Transverse colon (tissue), 4 donors: ENCODE data around the gene ATP1B1.

Source experiments
- EP300 ChIP-seq: sonication (generic); formaldehyde crosslinking; IDR thresholded peaks from one replicate; pipeline ENCODE4 v1.6.1; 2017; ENCODE audit warnings: antibody characterized with exemption, low read depth
- POLR2A ChIP-seq: fragments of 450-650 bp; IDR thresholded peaks from one replicate; pipeline ENCODE4 v1.6.1; 2016; ENCODE audit warnings: antibody characterized with exemption, mild to moderate bottlenecking, moderate library complexity
- POLR2AphosphoS5 ChIP-seq, 3 donors: sonication (generic); formaldehyde crosslinking; IDR thresholded peaks; one replicate each; pipeline ENCODE4 v1.6.1; 2016; ENCODE audit warnings: antibody characterized with exemption in 3 of 3
- TF ChIP-seq, protein P1 (sequence below), 5 experiments: fragments of 200-600 bp in 3 of 5; fragments of 450-650 bp in 2 of 5; sonication (generic) in 3 of 5; IDR thresholded peaks; 1 replicate in 2 of 5; 2 replicates in 3 of 5; pipeline ENCODE4 v1.5.1; 2016 to 2017; ENCODE audit warnings: antibody characterized with exemption in 5 of 5, inconsistent platforms in 3 of 5, mild to moderate bottlenecking in 2 of 5, moderate library complexity in 1 of 5

DNA sequence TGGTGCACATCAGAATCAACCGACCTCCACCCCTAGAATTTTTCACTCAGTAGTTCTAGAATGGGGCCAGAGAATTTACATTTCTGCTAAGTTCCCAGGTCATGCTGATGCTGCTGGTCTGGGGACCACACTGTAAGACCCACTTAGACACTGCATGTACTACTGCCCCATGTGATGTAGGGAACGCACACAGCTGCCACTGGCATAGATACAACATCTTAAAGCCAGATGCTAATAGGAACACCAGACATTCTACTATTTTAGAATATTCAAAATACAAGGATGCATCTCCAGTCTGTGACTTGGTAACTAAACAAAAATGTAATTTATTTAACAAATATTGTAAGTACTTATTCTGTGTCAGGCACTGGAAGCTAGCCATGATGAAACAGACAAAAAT, 14.1 kb upstream of the ATP1B1 start:
- TF ChIP-seq, protein P1, sequence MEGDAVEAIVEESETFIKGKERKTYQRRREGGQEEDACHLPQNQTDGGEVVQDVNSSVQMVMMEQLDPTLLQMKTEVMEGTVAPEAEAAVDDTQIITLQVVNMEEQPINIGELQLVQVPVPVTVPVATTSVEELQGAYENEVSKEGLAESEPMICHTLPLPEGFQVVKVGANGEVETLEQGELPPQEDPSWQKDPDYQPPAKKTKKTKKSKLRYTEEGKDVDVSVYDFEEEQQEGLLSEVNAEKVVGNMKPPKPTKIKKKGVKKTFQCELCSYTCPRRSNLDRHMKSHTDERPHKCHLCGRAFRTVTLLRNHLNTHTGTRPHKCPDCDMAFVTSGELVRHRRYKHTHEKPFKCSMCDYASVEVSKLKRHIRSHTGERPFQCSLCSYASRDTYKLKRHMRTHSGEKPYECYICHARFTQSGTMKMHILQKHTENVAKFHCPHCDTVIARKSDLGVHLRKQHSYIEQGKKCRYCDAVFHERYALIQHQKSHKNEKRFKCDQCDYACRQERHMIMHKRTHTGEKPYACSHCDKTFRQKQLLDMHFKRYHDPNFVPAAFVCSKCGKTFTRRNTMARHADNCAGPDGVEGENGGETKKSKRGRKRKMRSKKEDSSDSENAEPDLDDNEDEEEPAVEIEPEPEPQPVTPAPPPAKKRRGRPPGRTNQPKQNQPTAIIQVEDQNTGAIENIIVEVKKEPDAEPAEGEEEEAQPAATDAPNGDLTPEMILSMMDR (IDR thresholded peaks at IDR 0.05): no peak
- TF ChIP-seq EP300: no peak
- TF ChIP-seq POLR2A: no peak
- TF ChIP-seq POLR2AphosphoS5 (IDR thresholded peaks at IDR 0.05): no peak
